ENCODE data around the gene DGKD.
"Not testable (repeated sequence)": the region's sequence is repeated elsewhere in the genome, so short reads cannot be mapped to it uniquely, and the experiment has no call there.

Gene DGKD, protein sequence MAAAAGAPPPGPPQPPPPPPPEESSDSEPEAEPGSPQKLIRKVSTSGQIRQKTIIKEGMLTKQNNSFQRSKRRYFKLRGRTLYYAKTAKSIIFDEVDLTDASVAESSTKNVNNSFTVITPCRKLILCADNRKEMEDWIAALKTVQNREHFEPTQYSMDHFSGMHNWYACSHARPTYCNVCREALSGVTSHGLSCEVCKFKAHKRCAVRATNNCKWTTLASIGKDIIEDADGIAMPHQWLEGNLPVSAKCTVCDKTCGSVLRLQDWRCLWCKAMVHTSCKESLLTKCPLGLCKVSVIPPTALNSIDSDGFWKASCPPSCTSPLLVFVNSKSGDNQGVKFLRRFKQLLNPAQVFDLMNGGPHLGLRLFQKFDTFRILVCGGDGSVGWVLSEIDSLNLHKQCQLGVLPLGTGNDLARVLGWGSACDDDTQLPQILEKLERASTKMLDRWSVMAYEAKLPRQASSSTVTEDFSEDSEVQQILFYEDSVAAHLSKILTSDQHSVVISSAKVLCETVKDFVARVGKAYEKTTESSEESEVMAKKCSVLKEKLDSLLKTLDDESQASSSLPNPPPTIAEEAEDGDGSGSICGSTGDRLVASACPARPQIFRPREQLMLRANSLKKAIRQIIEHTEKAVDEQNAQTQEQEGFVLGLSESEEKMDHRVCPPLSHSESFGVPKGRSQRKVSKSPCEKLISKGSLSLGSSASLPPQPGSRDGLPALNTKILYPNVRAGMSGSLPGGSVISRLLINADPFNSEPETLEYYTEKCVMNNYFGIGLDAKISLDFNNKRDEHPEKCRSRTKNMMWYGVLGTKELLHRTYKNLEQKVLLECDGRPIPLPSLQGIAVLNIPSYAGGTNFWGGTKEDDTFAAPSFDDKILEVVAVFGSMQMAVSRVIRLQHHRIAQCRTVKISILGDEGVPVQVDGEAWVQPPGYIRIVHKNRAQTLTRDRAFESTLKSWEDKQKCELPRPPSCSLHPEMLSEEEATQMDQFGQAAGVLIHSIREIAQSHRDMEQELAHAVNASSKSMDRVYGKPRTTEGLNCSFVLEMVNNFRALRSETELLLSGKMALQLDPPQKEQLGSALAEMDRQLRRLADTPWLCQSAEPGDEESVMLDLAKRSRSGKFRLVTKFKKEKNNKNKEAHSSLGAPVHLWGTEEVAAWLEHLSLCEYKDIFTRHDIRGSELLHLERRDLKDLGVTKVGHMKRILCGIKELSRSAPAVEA

GRCh38 chr2:233353769-233354499 lies at the start of gene DGKD:
DGKD (plus strand) TSS chr2:233354494; CDS start chr2:233354519, 25 bp downstream.
- peak; percentile 22 to 30 for DNase-seq

- DNase-seq = no peak
Measured at GRCh38 chr2:233307565-233307964, 46.7 kb upstream of the DGKD start, which contains the start of gene SAG. SAG (plus strand) TSS chr2:233307816; CDS start chr2:233309190, 1,374 bp downstream.

DNA sequence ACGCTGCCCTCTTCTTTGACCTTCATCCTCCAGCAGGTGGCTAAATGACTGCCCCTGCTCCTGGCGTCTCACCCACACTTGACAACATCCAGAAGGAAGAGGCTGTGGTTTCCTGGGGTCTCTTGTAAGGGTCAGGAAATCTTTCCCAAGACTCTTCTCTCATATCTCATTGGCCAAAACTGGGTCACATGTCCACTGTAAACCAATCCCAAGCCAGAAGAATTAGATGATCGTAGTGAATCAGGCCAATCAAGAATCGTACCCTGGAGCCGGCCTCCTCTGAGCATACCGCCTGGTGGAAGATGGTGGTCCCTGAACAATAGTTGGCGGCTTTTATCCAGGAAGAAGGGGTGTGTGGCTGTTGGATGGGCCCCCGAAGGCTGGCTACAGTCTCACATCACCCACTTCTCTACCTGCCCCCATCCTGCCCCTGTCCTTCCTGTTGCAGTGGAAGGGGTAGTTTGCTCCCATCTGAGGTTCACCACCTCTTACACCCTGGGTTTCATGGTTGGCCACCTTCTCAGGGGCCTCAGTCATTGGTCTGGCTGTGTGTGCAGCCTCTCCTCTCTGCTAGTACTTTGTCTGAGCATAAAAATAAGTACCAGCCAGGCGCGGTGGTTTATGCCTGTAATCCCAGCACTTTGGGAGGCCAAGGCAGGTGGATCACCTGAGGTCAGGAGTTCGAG lies 42.9 kb upstream of the DGKD start:
- no peak for DNase-seq

GRCh38 chr2:233312874-233313273 lies 41.4 kb upstream of the DGKD start:
- DNase-seq = no peak

- DNase-seq = no peak
Measured at GRCh38 chr2:233314180-233314925, 39.9 kb upstream of the DGKD start.

GRCh38 chr2:233317196-233317943 lies 36.9 kb upstream of the DGKD start:
- DNase-seq = no peak

DNA sequence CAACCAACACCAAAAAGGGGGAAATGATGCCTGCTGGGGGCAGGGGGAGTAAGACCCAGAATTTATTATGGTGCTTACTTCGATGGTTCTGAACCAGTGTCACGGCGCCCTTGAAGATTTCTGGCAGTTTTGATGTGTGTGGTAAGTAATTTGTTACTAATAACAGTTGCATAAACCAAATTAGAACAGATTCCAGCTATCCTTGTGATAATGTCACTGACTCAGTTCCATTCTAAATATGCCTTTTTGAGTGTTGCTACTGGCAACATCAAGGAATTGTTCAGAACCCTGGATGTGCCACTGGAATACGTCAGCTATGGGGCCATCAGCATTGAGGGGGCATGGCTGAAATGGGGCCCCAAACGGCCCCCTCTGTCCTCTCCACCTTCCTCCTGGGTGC lies 35.0 kb upstream of the DGKD start:
- DNase-seq = no peak

GRCh38 chr2:233320470-233320869 lies 33.8 kb upstream of the DGKD start:
- DNase-seq = no peak

- no peak for DNase-seq
Measured at GRCh38 chr2:233321166-233321565, 33.1 kb upstream of the DGKD start.

DNA sequence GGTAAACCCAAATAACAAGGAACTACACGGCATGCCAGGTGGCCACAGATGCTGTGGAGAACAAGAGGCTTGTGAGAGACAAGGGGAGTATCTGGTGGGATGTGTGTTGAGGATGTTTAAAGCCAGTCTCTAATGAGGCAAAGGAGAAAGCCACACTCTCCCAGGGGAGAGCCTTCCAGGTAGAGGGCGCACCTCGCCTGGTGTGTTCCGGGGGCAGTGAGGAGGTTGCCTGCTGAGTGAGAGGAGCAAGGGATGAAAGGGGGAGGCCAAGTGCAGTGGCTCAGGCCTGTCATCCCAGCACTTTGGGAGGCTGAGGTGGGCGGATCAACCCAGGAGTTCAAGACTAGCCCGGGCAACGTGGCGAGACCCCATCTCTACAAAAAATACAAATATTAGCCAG lies 30.4 kb upstream of the DGKD start:
- DNase-seq = no peak

- DNase-seq = no peak
Measured at GRCh38 chr2:233325256-233325655, 29.0 kb upstream of the DGKD start.

- DNase-seq = no peak
Measured at GRCh38 chr2:233325814-233326213, 28.5 kb upstream of the DGKD start.

DNA sequence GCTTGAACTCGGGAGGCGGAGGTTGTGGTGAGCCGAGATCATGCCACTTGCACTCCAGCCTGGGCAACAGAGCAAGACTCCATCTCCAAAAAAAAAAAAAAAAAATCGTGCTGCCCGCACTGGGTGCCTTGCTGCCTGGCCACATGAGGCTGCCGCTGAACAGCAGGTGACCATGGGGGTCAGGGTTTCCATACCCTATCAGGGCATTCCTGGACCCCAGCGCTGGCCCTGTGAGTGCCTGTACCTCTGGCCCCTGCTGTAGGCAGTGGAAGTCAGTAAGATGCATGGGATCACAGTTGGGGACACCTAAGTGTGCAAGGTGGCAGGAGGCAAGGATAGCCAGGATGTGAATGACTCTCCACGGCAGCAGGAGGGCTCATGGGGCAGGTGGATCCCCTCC lies 27.8 kb upstream of the DGKD start:
- no peak for DNase-seq

- no peak for DNase-seq
Measured at GRCh38 chr2:233328922-233329321, 25.4 kb upstream of the DGKD start.

GRCh38 chr2:233329489-233330135 lies 24.7 kb upstream of the DGKD start:
- DNase-seq = peak; percentile 78 to 95

DNA sequence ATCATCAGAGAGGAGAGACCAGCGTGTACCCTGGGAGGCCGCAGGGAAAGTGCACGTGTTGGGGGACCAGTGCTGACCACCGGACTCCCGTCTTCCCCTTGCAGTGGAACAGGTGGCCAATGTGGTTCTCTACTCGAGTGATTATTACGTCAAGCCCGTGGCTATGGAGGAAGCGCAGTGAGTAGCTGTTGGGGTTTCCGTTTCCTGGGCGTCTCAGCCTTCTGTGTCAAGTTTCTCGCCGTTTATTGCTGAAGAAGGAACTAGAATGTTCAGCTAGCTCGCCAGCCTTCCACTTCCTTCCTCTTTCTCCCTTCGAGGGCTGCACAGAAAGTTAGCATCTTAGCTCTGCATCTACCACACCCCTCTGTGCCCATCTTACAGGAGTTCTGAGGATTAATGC lies 22.8 kb upstream of the DGKD start:
- DNase-seq = no peak

- DNase-seq = no peak
Measured at GRCh38 chr2:233332125-233332524, 22.2 kb upstream of the DGKD start.

- DNase-seq = no peak
Measured at GRCh38 chr2:233334915-233335314, 19.4 kb upstream of the DGKD start.

GRCh38 chr2:233336091-233336490 lies 18.2 kb upstream of the DGKD start:
- not testable (repeated sequence) for DNase-seq

DNA sequence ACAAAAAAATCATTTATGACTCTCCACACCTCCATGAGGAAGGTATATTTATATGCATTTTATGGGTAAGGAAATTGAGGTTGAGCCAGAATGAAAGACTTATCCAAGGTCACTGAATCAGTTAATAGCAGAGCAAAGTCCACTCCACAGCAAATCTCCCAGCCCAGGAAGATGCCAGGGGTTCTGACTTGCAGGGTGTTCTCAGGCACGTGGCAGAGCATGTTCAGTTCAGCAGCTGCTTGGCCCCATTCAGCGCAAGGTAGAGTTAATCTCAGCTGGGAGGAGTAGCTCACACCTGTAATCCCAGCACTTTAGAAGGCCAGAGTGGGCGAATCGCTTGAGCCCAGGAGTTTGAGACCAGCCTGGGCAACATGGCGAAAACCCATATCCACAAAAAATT lies 17.8 kb upstream of the DGKD start:
- no peak for DNase-seq

Data from NCI-H2081 (cell line).